Fibroblast of the aortic adventitia (primary cell): ENCODE data around the gene MRPL19. TPM values are rescaled to one million over a fixed set of nuclear protein-coding genes. Genes with fewer than 3 reads are reported as not detected.
"Not testable (repeated sequence)": the region's sequence is repeated elsewhere in the genome, so short reads cannot be mapped to it uniquely, and the experiment has no call there.

ENCODE experiments used
- DNase-seq: peaks from one replicate; pipeline ENCODE4 v3.0.0-alpha.2; 2010; ENCODE audit warnings: low read depth
- H3K4me3 ChIP-seq: 2 replicates; pipeline ENCODE4 v1.5.1; 2011; ENCODE audit warnings: low read depth, mild to moderate bottlenecking, control low read depth, low read length, moderate library complexity
- CTCF ChIP-seq: IDR thresholded peaks from 2 replicates; pipeline ENCODE4 v1.5.1; 2011; ENCODE audit warnings: mild to moderate bottlenecking, low read length, control low read depth, inconsistent platforms; ENCODE audit not compliant: insufficient read depth
- total RNA-seq: library from RNA; depleted of rRNA; stranded (reverse); fragments of >200 nt; gene quantifications from 2 replicates; pipeline ENCODE4 v1.2.3, GENCODE V29; 2012; ENCODE audit warnings: low replicate concordance

Gene MRPL19
- total RNA-seq, 1 donor = 38.0 TPM

GRCh38 chr2:75710577-75711253 is 64.1 kb downstream of the MRPL19 start, which contains the start of gene GCFC2:
TSS of gene GCFC2 (minus strand) at chr2:75710915. CDS start at chr2:75710855, 60 bp downstream.
- TF ChIP-seq CTCF = peak; percentile 42
- H3K4me3 ChIP-seq = peak within 1 kb of the TSS; percentile 79
- DNase-seq = peak; percentile 87

- H3K4me3 ChIP-seq, DNase-seq: not testable (repeated sequence)
Observed at GRCh38 chr2:75711590-75711989, 65.0 kb downstream of the MRPL19 start.

- peak; percentile 33 for DNase-seq
Observed at GRCh38 chr2:75716406-75716805, 69.8 kb downstream of the MRPL19 start.

GRCh38 chr2:75719616-75720015 is 73.0 kb downstream of the MRPL19 start:
- no peak for DNase-seq
- H3K4me3 ChIP-seq = no peak overlapping the region
- no peak for TF ChIP-seq CTCF

More at GRCh38 chr2:75716406-75716805, 69.8 kb downstream of the MRPL19 start:
- no peak overlapping the region for H3K4me3 ChIP-seq
- peak; percentile 16 for TF ChIP-seq CTCF

GRCh38 chr2:75720525-75720924 is 73.9 kb downstream of the MRPL19 start:
- no peak for DNase-seq
- no peak overlapping the region for H3K4me3 ChIP-seq
- TF ChIP-seq CTCF = no peak

- no peak overlapping the region for H3K4me3 ChIP-seq
- no peak for TF ChIP-seq CTCF
- no peak for DNase-seq
Observed at GRCh38 chr2:75722687-75723086, 76.1 kb downstream of the MRPL19 start.

- no peak for TF ChIP-seq CTCF
- no peak overlapping the region for H3K4me3 ChIP-seq
- no peak for DNase-seq
Observed at GRCh38 chr2:75728614-75729419, 82.2 kb downstream of the MRPL19 start.
